AG10803 (cell line): Measurements from ENCODE around the gene FOXN3.

Experiments
- DNase-seq: peaks from one replicate; pipeline ENCODE4 v3.0.0; 2010; ENCODE audit warnings: low read depth
- H3K4me3 ChIP-seq: 2 replicates; pipeline ENCODE4 v1.5.1; 2011; ENCODE audit warnings: mild to moderate bottlenecking, low read length, control low read depth
- TF ChIP-seq, protein P1 (sequence below): conservative IDR thresholded peaks from 2 replicates; pipeline ENCODE4 v1.5.1; 2011; ENCODE audit warnings: mild to moderate bottlenecking, low read length, control low read depth, inconsistent platforms

FOXN3 gene

DNA sequence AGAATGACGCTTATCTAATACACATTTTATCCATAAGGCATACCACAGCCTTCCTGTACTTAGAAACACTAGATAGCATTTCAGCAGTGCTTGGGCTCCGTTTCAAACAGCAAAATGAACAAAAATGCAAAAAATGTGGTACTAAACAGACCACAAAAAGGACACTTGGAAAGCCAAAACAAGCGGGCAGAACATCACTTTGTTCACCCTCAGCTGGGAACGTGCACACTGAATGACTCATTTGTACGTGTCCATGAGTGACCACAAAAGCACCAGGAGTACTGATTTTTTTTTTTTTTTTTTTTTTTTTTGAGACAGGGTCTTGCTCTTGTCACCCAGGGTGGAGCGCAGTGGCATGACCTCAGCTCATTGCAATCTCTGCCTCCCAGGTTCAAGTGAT, 8.9 kb upstream of the FOXN3 start:
- TF ChIP-seq, protein P1, sequence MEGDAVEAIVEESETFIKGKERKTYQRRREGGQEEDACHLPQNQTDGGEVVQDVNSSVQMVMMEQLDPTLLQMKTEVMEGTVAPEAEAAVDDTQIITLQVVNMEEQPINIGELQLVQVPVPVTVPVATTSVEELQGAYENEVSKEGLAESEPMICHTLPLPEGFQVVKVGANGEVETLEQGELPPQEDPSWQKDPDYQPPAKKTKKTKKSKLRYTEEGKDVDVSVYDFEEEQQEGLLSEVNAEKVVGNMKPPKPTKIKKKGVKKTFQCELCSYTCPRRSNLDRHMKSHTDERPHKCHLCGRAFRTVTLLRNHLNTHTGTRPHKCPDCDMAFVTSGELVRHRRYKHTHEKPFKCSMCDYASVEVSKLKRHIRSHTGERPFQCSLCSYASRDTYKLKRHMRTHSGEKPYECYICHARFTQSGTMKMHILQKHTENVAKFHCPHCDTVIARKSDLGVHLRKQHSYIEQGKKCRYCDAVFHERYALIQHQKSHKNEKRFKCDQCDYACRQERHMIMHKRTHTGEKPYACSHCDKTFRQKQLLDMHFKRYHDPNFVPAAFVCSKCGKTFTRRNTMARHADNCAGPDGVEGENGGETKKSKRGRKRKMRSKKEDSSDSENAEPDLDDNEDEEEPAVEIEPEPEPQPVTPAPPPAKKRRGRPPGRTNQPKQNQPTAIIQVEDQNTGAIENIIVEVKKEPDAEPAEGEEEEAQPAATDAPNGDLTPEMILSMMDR = no peak
- DNase-seq = peak; percentile 99
- H3K4me3 ChIP-seq = no peak overlapping the region

DNA sequence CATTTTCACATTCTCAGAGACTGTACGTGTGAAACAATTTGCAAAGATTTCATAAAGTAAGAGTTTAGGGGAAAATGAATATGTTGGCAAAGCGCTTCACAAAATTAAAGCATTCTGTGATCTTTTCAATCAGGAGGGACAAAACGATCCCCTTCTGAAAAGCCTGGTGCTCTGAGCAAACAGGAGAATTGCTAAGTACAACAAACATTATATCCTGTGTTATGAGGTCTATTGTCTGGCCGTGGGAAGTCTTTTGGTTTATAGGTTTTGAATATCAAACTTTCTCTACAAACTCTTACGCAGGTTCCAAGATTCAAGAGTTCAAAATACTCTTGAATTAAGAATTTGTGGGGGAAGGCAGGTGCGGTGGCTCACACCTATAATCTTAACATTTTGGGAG, 7.2 kb upstream of the FOXN3 start:
- TF ChIP-seq, protein P1 = no peak
- no peak overlapping the region for H3K4me3 ChIP-seq
- DNase-seq = no peak

DNA sequence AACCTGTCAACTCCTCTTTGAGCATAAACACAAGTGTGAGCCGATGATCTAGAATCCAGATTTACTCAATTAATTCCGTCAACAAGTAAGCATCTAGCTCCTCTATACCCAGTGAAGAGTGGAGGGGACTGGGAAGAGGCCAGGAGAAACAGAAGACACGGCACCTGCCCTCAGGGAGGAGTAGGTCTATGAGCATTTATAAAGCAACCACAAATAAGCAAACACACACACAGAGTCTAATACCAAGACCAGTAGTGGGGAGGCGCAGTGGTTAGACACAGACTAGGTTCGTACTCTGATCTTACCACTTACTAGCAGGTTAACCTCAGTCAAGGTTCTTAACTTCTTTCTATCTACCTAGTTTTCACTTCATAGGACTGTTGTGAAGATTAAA, 5.9 kb upstream of the FOXN3 start:
- TF ChIP-seq, protein P1 = no peak
- DNase-seq = no peak
- H3K4me3 ChIP-seq = no peak overlapping the region

DNA sequence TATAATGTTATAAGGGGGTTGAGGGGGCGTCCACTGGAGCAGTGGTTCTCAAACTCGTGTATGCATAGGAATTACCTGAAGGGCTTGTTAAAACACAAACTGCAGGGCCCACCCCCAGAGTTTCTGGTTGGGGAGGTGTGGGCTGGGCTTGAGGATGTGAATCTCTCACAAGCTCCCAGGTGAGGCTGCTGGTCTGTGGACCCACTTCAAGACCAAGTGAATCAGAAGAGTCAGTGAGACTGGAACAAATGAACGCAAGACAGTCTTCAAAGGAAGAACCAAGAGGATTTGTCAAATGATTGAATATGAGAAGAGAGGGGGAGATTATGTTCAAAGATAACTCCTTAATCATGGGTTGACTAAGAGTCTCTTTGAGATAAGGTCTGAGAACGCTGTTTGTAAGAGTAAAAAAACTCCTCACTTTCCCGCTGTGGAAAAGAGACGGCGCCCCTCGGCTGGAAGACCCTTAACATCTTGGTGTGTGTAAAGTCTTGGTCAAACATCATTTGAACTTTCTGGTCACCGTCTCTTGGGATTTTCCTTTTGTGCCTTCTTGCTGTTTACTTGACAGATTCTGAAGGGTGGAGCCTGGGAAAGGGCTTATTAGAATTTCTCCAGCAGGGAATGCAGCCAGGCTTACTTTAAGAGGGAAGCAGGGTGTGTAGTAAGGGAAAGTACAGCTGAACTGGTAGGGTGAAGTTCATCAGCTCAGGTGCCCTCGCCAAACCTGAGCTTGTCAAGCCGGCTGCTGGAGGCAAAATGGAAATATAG, 5.3 kb upstream of the FOXN3 start:
- no peak overlapping the region for H3K4me3 ChIP-seq
- TF ChIP-seq, protein P1 = no peak
- no peak for DNase-seq

DNA sequence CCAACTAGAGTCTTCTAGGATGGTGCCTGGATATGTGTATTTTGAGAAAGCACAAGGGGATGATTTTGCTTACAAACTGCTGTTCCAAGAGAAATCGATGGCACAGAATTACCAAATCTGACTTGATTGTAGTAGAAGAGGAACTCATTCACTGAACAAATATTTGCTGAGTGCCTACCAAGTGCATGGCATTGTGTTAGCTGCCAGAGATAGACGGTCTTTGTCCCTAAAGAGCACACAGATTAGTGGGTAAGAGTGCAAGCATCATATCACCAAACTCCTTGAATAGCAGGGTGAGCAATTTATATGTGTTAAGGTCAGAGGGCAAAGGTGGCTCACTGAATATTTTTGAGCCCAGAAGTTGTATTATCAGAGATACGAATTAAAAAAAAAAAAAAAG, 3.5 kb upstream of the FOXN3 start:
- no peak for DNase-seq
- no peak overlapping the region for H3K4me3 ChIP-seq
- TF ChIP-seq, protein P1 = no peak

DNA sequence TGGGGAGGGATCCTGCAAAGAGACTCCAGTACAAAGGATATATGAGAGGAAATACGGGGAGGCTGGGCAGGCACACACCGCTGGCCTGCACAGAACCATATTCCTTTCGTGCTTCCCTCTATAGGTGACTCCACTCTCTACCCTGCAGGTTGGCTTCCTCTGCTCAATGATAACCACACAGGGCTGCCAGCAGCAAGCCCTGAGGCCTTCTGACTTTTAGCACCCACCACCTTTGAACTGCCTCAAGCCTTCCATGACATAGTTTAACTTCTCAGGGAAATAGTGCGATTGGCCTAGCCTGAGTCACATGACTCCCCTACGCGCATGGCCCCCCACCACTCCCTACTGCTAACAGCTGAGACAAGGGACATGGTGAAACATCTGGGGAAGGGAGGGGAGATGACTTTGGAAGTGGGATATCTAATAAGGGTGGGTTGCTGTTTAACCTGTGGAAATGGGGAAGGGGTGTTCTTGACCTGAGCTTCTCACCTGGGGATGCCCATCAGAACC, 3.0 kb upstream of the FOXN3 start:
- TF ChIP-seq, protein P1 = no peak
- H3K4me3 ChIP-seq = no peak overlapping the region
- DNase-seq = no peak

DNA sequence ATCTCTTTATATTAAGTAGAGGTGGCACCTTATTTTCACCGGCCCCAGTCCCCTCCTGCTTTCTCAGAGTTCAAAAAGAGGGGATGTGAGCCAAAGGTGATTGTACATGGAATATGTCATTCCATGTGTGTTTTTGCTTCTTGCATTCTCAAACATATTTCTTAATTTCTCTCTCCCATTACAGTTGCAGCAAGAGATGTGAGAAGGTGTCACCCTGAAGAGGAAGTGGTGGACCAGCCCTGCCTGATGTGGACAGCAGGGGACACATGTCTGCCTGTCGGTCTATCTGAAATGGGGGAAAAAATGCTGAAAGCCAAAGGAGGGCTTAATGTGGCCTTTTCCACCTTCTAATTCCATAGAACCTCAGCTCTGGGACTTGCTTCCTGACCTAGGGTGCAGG, 1.9 kb upstream of the FOXN3 start:
- TF ChIP-seq, protein P1 = no peak
- no peak overlapping the region for H3K4me3 ChIP-seq
- no peak for DNase-seq
